GM19455 (cell line): Measurements from ENCODE around the gene SHE.
"Not testable (repeated sequence)": the region's sequence is repeated elsewhere in the genome, so short reads cannot be mapped to it uniquely, and the experiment has no call there.

ENCODE experiments used
- ATAC-seq: cut with Tn5 transposase; IDR thresholded peaks from one replicate; pipeline ENCODE4 v1.9.1; 2021; ENCODE audit not compliant: unreplicated experiment

SHE gene

GRCh38 chr1:154502066-154502743 is at the start of gene SHE, which contains the start of gene TDRD10:
Gene SHE (minus strand): TSS chr1:154502412. CDS start chr1:154502026, 386 bp downstream.
Gene TDRD10 (plus strand): TSS chr1:154502219. CDS start chr1:154506904, 4,685 bp downstream.
- no peak for ATAC-seq

GRCh38 chr1:154551474-154551873 is 49.3 kb upstream of the SHE start:
- no peak for ATAC-seq

GRCh38 chr1:154550657-154551056 is 48.4 kb upstream of the SHE start:
- no peak for ATAC-seq

GRCh38 chr1:154550070-154550469 is 47.9 kb upstream of the SHE start:
- ATAC-seq: no peak

- ATAC-seq: no peak
These were observed 47.1 kb upstream of the SHE start for GRCh38 chr1:154549202-154549770.

- ATAC-seq: no peak
These were observed 45.8 kb upstream of the SHE start for GRCh38 chr1:154548028-154548427.

DNA sequence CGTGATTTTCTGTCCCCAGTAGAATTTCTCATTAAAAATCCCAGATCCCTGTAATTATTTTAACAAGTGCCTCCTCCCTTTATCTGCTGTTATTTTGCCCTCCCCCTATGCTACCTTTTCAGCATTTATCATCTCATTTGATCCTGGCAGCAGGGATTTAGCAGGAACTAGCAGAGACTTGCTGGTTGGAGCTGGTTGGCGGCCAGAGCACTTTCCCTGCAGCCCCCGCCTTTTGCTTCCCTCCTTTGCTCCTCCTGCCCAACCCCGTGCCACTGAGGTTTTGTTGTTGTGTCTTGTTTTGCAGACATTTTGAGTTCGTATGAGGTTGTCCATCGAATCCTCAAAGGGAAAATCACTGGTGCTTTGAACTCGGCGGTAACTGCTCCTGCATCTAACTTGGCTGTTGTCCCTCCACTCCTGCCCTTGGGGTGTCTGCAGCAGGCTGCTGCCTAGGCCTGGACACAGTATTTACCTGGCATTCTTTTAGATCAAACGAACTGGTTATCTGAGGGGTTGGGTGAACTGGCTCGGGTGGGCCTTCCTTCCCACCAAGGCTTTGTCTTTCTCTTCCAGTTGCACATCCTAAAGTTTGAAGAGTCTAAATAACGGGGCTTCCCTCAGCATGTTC is 45.0 kb upstream of the SHE start:
- no peak for ATAC-seq

DNA sequence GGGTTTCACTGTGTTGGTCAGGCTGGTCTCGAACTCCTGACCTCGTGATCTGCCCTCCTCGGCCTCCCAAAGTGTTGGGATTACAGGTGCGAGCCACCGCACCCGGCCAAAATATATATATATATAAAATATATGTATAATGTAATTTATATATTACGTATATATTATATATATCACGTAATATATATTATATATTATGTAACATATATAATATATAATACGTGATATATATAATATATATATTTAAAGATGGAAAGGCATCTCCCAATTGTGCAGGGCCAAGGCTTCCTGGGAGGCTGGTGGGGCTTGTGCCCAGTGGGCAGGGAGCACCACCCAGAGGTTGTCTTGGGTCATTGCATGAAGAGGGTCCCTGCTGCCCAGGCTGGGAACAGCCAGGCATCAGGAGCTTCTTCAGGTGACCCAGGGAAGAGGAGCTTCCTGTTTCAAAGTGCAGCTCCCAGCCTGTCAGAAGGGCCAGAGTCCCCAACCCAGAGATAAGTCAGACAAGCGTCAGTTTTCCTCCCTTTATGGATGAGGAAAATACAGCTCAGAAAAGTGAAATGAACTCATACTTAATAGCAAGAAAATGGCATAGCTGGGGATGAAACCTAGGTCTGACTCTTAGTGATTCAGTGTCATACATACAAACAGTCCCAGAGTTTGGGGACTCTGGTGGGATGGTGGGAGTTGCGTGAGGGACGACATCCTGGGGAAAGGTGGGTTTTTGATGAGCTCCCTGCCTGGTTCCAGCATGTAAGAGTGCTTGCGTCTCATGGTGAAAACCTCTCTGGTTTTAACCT is 44.3 kb upstream of the SHE start:
- no peak for ATAC-seq

DNA sequence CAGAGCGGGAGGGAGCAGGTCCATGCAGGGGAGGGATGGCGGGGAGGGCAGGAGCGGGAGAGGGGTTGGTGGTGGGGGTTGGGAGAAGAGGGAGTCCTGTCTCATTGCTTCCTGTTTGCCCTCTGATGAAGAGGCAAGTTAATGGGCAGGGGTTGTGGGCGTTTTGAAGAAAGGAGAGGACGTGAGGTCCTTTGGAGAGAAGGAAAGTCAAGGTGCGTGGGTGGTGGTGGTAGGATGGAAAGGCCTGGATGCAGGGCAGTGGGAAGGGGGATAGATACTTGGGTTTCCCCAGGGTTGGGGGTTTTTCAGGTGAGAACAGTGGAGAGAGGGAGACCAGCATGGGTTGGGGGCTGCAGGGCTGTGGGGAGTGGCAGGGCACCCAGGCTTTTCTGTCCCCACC is 39.0 kb upstream of the SHE start:
- no peak for ATAC-seq

DNA sequence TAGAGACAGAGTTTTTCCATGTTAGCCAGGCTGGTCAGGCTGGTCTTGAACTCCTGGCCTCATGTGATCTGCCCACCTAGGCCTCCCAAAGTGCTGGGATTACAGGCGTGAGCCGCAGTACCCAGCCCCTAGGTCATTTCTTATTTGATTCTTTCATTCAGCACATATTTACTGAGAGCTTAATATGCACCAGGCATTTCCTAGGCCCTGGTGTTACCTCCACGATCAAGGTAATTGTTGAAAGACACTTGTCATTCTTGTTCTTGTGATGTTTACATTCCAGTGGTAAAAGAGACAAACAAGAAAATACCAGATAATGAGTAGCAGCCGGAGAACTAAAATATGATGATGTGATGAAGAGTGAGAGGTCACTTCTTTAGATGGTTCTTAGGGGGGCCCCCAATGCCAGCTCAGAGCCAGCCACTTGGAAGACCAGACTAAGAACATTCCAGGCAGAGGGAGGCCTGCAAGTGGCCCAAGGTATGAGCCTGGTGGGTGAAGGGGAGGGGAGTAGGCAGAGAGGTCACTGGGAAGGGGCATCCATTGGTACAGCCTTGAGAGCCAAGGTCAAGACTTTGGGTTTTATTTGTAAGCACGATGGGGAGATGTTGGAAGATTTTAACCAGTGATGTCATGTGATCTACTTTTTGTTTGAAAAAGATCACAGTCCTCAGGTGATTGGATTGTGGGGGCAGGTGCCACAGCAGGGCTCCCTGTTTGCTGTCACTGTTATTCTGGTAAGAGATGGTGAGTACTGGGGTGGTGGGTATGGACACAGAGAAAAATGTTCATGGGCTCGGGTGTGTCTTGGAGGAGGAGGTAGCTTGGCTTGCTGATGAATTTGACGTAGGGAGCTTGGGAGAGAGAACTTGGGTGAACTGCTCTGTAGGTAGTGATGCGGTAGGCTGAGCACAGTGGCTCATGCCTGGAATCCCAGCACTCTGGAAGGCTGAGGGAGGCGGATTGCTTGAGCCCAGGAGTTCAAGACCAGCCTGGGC is 37.6 kb upstream of the SHE start:
- ATAC-seq: no peak

DNA sequence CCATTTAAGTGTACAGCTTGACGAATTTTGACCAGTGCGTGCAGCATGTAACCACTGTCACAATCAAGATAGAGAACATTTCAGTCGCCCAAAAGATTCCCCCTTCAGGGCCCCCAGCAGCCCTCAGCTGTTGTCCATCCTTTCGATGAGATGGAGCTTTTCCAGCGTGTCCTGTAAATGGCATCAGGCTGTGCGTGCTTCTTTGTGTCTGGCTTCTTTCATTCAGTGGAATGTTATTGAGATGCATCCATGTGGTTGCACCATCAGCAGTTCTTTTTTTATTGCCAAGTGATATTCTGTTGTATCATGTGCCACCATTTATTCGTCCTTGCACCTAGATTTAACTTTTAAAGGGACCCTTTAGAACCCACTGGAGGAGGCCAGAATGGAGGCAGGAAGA is 34.4 kb upstream of the SHE start:
- no peak for ATAC-seq

- no peak for ATAC-seq
These were observed 32.0 kb upstream of the SHE start for GRCh38 chr1:154533952-154534844.

GRCh38 chr1:154531950-154532349 is 29.7 kb upstream of the SHE start:
- ATAC-seq: not testable (repeated sequence)

DNA sequence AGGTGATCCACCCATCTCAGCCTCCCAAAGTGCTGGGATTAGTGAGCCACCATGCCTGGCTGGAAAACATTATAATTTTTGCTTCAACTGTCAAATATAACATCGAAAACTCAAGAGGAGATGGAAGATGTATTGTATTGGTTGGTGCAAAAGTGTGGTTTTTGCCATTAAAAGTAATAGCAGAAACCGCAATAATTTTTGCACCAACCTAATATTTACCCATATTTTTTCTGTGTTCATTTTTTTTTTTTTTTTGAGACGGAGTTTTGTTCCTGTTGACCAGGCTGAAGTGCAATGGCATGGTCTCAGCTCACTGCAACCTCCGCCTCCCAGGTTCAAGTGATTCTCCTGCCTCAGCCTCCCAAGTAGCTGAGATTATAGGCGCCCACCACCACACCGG is 27.1 kb upstream of the SHE start:
- ATAC-seq: no peak

- no peak for ATAC-seq
These were observed 25.0 kb upstream of the SHE start for GRCh38 chr1:154527192-154527591.

GRCh38 chr1:154524881-154525280 is 22.7 kb upstream of the SHE start:
- ATAC-seq: no peak

- ATAC-seq: no peak
These were observed 19.5 kb upstream of the SHE start for GRCh38 chr1:154521695-154522094.

GRCh38 chr1:154520333-154520732 is 18.1 kb upstream of the SHE start:
- ATAC-seq: no peak

GRCh38 chr1:154519591-154519991 is 17.4 kb upstream of the SHE start:
- no peak for ATAC-seq
